GM10248 (cell line): ENCODE data around the gene JARID2.

Experiments
- CTCF ChIA-PET: fragments of 300-600 bp; sonication (Branson Sonifier 250); formaldehyde crosslinking; extraction: SDS; loops from one replicate; lab custom pipeline; 2021; ENCODE audit warnings: antibody characterized with exemption; lab: Yijun Ruan, JAX
- POLR2A ChIA-PET: fragments of 350-650 bp; sonication (Branson Sonifier 250); formaldehyde crosslinking; extraction: SDS; loops from one replicate; lab custom pipeline; 2020; ENCODE audit warnings: antibody characterized with exemption; lab: Yijun Ruan, JAX
- DNase-seq: peaks from one replicate; pipeline ENCODE4 v3.0.0; 2012; ENCODE audit errors: extremely low spot score
- TF ChIP-seq, protein P1 (sequence below): IDR thresholded peaks from 2 replicates; pipeline ENCODE4 v1.5.1; 2012; ENCODE audit warnings: mild to moderate bottlenecking, low read depth; ENCODE audit errors: extremely low read depth, missing control alignments, control extremely low read depth

The JARID2 gene

GRCh38 chr6:15268137-15268908, 22.5 kb downstream of the JARID2 start:
- TF ChIP-seq, protein P1, sequence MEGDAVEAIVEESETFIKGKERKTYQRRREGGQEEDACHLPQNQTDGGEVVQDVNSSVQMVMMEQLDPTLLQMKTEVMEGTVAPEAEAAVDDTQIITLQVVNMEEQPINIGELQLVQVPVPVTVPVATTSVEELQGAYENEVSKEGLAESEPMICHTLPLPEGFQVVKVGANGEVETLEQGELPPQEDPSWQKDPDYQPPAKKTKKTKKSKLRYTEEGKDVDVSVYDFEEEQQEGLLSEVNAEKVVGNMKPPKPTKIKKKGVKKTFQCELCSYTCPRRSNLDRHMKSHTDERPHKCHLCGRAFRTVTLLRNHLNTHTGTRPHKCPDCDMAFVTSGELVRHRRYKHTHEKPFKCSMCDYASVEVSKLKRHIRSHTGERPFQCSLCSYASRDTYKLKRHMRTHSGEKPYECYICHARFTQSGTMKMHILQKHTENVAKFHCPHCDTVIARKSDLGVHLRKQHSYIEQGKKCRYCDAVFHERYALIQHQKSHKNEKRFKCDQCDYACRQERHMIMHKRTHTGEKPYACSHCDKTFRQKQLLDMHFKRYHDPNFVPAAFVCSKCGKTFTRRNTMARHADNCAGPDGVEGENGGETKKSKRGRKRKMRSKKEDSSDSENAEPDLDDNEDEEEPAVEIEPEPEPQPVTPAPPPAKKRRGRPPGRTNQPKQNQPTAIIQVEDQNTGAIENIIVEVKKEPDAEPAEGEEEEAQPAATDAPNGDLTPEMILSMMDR: no peak
- ChIA-PET POLR2A (no interaction called here), CTCF (interaction anchor here (1.0 to 6.1 kb wide), 6 partner anchors 8 to 43 kb away, joined by 3 to 37 read pairs (median 4); no protein-coding TSS in a partner anchor)
- DNase-seq: no peak

DNA sequence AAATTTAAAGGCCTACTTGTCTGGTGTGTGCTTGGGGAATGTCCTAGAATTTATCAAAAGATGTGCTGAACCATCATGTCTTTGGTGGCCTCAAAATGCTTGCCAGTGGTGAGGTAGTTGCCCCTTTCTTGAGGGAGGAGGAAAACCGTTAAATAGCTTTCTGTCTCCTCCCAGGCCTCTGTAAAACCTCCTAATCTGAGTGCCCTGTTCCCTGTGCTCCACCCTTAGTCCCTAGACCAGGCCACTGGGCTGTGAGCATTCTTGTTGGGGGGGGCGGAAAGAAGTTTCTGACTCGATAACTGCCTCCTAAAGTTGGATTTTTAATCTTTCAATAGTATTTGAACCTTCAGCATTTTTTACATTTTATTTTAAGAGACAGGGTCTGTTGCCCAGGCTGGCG, 23.1 kb downstream of the JARID2 start:
- POLR2A ChIA-PET: no interaction called here
- TF ChIP-seq, protein P1: no peak
- CTCF ChIA-PET: interaction anchor here (1.3 to 6.1 kb wide), 5 partner anchors 8 to 42 kb away, joined by 3 to 37 read pairs (median 6); no protein-coding TSS in a partner anchor
- DNase-seq: no peak

DNA sequence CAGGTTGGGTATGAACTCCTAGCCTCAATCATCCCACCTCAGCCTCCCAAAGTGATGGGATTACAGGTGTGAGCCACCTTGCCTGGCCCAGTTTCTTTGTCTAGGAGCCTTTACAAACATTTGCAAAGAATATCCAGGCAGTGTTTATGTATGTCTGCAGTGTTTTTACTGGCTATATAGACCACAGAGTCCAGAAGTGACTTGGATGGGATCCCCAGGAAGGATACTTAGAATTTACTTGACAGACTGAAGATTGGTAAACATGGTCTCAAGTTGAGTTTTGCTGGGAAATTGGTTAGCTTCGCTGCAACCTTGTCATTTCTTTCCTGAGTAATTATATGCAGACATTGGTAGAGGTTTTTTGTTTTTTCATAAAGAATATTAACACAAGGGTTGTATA, 23.8 kb downstream of the JARID2 start:
- POLR2A ChIA-PET: no interaction called here
- TF ChIP-seq, protein P1: no peak
- CTCF ChIA-PET: interaction anchor here (1.5 to 6.1 kb wide), 4 partner anchors 9 to 20 kb away, joined by 3 to 37 read pairs (median 8); no protein-coding TSS in a partner anchor
- DNase-seq: no peak

DNA sequence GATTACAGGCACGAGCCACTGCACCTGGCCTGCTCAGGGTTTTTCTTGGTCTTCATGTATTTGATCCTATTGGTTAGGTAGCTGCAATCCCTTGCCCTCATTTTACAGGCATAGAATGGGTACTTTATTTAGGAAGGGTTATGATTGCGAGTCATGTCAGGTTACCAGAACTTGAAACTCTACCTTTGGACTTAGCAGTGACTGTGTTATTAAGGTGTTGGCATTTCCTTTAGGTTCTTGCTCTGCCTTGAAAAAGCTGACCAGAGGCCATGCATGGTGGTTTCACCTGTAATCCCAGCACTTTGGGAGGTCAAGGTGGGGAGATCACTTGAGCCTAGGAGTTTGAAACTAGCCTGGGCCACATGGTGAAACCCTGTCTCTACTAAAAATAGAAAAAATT, 24.5 kb downstream of the JARID2 start:
- POLR2A ChIA-PET: no interaction called here
- TF ChIP-seq, protein P1: no peak
- CTCF ChIA-PET: interaction anchor here (1.0 to 3.7 kb wide), 4 partner anchors 8 to 46 kb away, joined by 3 to 10 read pairs (median 5); no protein-coding TSS in a partner anchor
- no peak for DNase-seq

DNA sequence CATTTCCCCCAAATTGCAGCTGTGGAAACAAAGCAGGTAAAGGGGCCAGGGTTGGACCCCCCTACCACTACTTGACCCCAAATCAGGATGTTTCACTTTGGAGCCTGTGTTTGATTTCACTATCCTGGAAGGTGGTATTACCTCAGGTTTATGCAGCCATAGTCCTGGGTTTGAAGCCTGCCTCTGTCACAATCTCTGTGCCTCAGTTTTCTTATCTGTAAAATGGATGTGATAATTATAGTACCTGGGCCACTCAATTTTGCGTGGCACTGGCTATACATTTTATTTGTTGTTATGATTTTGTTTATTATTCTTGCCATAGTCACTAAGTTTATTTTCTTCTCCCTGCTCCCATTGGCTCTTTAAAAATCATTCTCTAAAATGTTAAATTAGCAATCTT, 26.7 kb downstream of the JARID2 start:
- no peak for DNase-seq
- CTCF ChIA-PET: interaction anchor here (3.7 kb wide), 1 partner anchor 12 kb away, joined by 10 read pairs; no protein-coding TSS in a partner anchor
- TF ChIP-seq, protein P1: no peak
- POLR2A ChIA-PET: no interaction called here

DNA sequence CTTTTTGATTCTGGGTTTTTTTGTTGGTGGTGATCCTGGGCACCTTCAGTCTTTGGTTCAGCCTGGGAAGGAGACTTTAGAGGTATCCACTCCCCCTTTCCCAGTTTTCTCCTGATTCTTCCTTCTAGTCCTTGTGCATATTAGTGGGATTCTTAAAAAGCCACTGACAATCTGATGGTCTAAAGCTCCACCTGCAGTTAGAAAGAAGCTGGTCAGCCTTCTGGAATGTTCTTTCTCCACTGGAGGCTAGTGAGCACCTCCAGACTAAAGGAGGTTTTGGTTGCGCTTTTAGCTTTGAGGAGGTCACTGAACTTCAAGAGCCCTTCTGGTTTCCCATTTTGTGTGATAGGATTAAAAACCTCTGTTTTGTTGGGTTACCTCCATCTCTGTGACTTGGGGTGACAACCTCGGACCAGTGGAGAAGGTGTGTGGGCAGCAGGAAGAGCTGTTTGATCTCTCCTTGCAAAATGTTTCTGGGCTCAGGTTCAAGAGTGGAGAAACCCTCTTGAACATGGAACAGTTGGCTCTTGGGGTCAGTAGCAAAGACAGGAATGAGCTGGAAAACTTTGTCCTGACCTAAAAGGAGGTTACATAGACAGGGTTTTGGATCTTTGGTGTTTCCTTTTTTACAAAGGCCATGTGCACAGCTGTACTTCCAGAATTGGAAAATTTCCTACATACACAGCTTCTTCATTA, 29.0 kb downstream of the JARID2 start:
- no peak for DNase-seq
- ChIA-PET POLR2A (interaction anchor here (0.6 kb wide), 1 partner anchor 1137 kb away, joined by 3 read pairs; no protein-coding TSS in a partner anchor), CTCF (interaction anchor here (0.7 to 3.3 kb wide), 8 partner anchors 9 to 74 kb away, joined by 3 to 16 read pairs (median 4); no protein-coding TSS in a partner anchor)
- TF ChIP-seq, protein P1: no peak
